ENCODE data around the gene SH2D3C.

Gene SH2D3C

DNA sequence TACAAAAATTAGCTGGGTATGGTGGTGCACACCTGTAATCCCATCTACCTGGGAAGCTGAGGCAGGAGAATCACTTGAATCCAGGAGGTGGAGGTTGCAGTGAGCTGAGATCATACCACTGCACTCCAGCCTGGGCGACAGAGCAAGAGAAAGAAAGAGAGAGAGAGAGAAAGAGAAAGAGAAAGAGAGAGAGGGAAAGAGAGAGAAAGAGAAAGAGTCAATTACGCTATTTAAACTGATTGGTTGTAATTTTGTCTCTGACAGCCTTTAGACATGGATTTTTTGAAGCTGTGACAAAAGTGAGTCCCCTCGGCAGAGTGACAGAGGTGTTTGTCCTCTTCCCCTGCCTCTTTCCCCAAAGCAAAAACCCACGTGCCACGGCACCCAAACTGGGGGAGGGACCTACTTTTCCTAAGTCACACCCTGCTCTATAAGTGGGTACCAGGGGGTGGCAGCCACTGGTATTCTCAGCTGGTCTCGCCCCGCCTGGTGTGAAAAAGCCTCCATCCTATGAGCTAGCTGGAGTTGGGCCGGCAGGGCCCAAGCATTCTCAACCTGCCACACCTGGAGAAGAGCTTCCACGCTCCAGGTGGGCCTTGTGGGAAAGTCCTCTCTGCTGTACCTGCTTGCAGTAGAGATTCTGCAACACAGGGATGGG, 75.0 kb downstream of the SH2D3C start:
- TF ChIP-seq, protein P1, sequence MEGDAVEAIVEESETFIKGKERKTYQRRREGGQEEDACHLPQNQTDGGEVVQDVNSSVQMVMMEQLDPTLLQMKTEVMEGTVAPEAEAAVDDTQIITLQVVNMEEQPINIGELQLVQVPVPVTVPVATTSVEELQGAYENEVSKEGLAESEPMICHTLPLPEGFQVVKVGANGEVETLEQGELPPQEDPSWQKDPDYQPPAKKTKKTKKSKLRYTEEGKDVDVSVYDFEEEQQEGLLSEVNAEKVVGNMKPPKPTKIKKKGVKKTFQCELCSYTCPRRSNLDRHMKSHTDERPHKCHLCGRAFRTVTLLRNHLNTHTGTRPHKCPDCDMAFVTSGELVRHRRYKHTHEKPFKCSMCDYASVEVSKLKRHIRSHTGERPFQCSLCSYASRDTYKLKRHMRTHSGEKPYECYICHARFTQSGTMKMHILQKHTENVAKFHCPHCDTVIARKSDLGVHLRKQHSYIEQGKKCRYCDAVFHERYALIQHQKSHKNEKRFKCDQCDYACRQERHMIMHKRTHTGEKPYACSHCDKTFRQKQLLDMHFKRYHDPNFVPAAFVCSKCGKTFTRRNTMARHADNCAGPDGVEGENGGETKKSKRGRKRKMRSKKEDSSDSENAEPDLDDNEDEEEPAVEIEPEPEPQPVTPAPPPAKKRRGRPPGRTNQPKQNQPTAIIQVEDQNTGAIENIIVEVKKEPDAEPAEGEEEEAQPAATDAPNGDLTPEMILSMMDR (IDR thresholded peaks at IDR 0.05; ENCODE audit: insufficient read depth, low read depth, low read length, missing control alignments): no peak
- no peak overlapping the region for H3K4me3 ChIP-seq (ENCODE audit: low read depth, low read length)
- DNase-seq (ENCODE audit: low read depth): no peak

DNA sequence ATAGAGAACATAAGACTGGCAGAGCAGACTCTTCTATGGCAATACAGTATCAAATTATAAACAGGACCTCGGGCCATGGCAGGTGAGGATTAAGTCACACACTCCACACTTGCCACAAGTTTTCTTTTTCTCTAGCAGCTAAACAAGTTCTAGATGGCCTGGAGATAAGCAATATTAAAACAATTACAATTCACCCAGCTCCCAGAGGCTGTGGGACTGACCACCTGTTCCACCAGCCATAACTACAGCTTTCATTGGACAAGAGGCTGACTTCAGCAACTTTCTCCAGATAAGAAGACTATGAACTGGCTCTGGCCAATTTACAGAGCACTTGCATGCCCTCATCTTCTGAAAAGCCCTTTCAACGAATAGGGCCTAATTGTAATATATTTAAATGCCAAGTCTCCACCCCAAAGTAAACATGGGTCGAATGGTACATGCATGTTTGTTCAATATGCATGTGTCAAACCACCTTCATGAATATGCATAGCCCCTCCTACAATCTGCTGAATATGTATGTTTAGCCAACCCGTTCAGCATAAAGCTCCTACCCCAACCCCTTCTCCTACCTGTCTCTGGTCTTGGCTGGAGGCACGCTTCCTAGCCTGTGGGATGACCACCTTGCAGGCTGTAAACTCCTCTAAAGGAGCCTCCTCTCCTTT, 77.7 kb downstream of the SH2D3C start:
- TF ChIP-seq, protein P1 (IDR thresholded peaks at IDR 0.05; ENCODE audit: insufficient read depth, low read depth, low read length, missing control alignments): no peak
- DNase-seq (ENCODE audit: low read depth): no peak
- H3K4me3 ChIP-seq (ENCODE audit: low read depth, low read length): no peak overlapping the region

GRCh38 chr9:127700140-127700539, 78.3 kb downstream of the SH2D3C start:
- TF ChIP-seq, protein P1 (IDR thresholded peaks at IDR 0.05; ENCODE audit: insufficient read depth, low read depth, low read length, missing control alignments): no peak
- no peak overlapping the region for H3K4me3 ChIP-seq (ENCODE audit: low read depth, low read length)
- DNase-seq (ENCODE audit: low read depth): no peak

- TF ChIP-seq, protein P1 (IDR thresholded peaks at IDR 0.05; ENCODE audit: insufficient read depth, low read depth, low read length, missing control alignments): no peak
- H3K4me3 ChIP-seq (ENCODE audit: low read depth, low read length): peak overlapping the region; percentile 44
- peak; percentile 93 for DNase-seq (ENCODE audit: low read depth)
Observed at GRCh38 chr9:127698985-127699670, 79.3 kb downstream of the SH2D3C start.

DNA sequence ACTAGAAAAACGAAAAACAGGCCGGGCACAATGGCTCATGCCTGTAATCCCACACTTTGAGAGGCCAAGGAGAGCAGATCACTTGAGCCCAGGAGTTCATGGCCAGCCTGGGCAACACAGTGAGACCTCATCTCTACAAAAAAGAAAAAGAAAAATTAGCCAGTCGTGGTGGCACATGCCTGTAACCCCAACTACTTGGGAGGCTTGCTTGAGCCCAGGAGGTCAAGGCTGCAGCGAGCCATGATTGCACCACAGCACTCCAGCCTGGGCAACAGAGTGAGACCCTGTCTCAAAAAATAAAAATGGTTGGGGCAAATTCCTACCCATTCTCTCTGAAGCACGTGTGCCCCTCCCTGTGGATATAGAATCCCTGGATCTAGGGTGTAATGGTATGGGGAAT, 80.1 kb downstream of the SH2D3C start:
- DNase-seq (ENCODE audit: low read depth): no peak
- TF ChIP-seq, protein P1 (IDR thresholded peaks at IDR 0.05; ENCODE audit: insufficient read depth, low read depth, low read length, missing control alignments): no peak
- H3K4me3 ChIP-seq (ENCODE audit: low read depth, low read length): no peak overlapping the region

DNA sequence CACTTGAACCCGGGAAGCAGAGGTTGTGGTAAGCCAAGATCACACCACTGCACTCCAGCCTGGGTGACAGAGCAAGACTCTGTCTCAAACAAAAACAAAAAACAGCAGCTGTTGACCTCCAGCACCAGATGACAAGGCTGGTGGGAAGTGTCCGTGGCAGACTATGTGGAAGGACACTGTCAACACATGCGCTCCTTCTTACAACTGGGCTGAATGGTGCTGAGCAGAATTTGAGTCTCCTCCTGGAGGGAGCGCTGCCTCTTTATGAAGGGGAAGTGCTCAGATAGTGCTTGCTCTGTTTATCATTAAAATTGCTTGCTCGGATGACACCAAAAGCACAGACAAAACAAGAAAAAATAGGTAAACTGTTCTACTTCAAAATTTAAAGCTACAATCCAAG, 80.9 kb downstream of the SH2D3C start:
- no peak overlapping the region for H3K4me3 ChIP-seq (ENCODE audit: low read depth, low read length)
- TF ChIP-seq, protein P1 (IDR thresholded peaks at IDR 0.05; ENCODE audit: insufficient read depth, low read depth, low read length, missing control alignments): no peak
- no peak for DNase-seq (ENCODE audit: low read depth)
